Measurements from ENCODE around the gene RNF166. TPM values are rescaled to one million over a fixed set of nuclear protein-coding genes. Genes with fewer than 3 reads are reported as not detected.

Gene RNF166
- total and polyA plus RNA-seq, 2 donors = 10.0 to 19.6 TPM

DNA sequence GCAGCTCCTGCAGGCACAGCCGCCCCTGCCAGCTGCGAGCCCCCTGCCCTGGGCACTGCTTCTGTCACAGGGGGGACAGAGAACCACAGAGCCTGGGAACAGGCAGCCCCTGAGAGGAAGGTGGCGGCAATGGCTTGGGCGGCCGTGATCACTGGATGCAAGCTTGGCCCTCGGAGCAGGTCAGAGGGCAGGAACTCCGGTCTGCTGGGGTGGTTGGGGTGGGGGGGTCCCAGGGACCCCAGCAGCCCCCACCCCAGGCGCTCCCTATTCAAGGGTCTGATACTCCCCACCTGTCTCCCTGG lies 53.5 kb downstream of the RNF166 start:
- no peak overlapping the region for H3K4me3 ChIP-seq (ENCODE audit: low read depth, low read length)
- DNase-seq (ENCODE audit: extremely low spot score) = no peak
- H3K36me3 ChIP-seq (ENCODE audit: insufficient read depth) = no peaks in the 10 kb centered on the region
- H3K27ac ChIP-seq (ENCODE audit: low read depth) = no peak overlapping the region
- no peaks in the 10 kb centered on the region for H3K4me1 ChIP-seq (ENCODE audit: insufficient read depth)
- 92% methylated on average over 8 of the region's 8 CpGs for WGBS

DNA sequence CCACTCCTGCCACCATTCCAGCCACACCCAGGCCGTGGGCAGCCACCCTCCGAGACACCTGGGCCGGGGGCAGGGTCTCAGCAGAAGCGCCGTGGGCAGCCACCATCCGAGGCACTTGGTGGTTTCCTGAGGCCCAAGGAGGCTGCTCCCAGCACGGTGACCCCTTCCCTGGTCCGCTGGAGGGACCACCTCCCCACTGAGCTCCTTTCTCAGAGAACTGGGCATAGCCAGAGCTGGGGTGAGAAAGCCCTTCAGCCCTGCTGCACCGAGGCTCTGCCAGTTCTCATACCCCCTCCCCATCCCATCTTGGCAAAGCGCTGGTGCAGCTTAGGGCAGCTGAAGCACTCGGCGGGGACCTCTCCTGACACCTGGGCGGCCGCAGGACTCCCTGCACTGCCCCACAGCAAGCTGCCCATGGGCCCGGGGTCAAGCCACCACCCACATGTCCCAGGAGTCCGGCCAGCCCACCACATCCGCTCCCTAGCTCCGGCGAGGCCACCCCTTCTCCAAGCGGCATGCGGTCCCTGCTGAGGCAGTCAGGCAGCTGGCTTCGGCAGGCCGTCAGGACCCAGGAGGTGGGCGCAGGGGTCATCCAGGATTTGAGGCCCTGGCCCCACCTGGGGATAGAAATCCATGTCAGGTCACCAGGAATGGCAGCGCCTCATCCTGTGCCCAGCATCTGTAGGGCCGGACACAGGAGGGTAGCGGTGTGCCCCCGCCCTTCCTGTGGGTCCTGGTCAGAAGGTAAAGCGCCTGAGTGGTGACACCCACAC lies 54.0 kb downstream of the RNF166 start:
- H3K4me3 ChIP-seq (ENCODE audit: low read depth, low read length) = no peak overlapping the region
- no peak for DNase-seq (ENCODE audit: extremely low spot score)
- no peak overlapping the region for H3K27ac ChIP-seq (ENCODE audit: low read depth)
- H3K4me1 ChIP-seq (ENCODE audit: insufficient read depth) = no peaks in the 10 kb centered on the region
- no peaks in the 10 kb centered on the region for H3K36me3 ChIP-seq (ENCODE audit: insufficient read depth)
- 90% methylated on average over 29 of the region's 29 CpGs for WGBS

DNA sequence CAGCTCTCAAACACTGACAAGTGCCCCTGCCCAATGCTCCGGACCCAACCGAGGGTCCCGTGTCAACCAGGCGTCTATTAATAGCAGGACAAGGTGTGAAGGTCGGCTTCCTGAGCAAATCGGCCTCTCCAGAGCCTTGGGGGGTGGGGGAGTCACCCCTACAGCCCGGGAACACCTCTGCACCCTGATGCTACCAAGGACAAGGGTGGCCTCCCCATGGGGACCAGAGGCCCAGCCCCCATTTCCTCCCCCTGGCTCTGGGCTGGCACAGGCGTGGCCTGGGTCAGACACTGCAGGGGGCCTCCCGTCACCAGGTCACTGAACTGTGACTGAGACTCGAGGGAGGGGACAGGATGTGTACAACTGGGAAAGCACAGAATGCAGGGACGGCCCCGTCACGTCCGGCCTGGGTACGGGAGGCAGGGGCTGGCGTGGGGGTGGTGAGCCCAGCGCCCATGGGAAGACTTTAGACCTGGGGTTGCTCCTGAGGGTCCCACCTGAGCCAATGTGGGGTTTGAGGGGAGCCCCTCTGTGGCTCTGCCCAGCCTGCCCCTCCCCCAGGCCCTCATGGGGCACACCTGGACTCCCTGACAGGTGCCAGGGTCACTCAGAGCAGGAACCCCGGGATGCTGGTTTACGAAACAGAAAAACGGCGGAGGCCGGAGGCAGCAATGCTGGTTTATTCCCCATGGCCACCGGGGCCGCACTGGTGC lies 54.8 kb downstream of the RNF166 start:
- no peaks in the 10 kb centered on the region for H3K4me1 ChIP-seq (ENCODE audit: insufficient read depth)
- 50% methylated on average over 24 of the region's 24 CpGs for whole genome bisulfite sequencing
- peak overlapping the region; percentile 69 for H3K4me3 ChIP-seq (ENCODE audit: low read depth, low read length)
- no peak for DNase-seq (ENCODE audit: extremely low spot score)
- H3K36me3 ChIP-seq (ENCODE audit: insufficient read depth) = no peaks in the 10 kb centered on the region
- H3K27ac ChIP-seq (ENCODE audit: low read depth) = peak overlapping the region; percentile 74

DNA sequence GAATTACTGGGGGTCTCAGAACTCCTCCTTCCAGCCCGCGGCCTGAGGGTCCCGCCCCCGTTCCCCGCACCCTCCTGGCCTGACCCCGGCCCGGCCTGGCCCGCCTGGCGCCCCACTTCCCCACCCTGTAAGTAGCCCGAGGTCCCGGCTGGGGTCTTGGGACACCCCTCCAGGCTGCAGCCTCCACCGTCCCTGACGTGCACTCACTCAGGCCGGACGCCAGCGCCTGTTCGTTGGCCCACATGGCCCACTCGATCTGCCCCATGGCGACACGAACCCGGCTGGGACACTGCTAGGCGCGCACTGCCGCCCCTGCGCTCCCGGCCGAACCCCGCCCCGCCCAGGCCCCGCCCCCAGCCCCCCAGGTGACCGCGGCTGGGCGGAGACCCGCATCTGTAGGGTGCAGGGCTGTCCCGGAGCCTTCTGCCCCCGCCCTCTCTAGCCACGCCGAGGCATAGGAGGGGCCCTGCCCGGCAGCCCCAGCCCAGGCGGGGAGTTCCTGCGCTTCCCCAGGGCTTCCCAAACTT lies 55.4 kb downstream of the RNF166 start, which contains the start of gene CYBA:
CYBA (minus strand) TSS at position 305 of the 527 bp plus-strand sequence; CDS start at position 265, 40 bp downstream.
- no peaks in the 10 kb centered on the region for H3K36me3 ChIP-seq (ENCODE audit: insufficient read depth)
- H3K4me1 ChIP-seq (ENCODE audit: insufficient read depth) = no peaks in the 10 kb centered on the region
- peak within 1 kb of the TSS; percentile 74 for H3K27ac ChIP-seq (ENCODE audit: low read depth)
- DNase-seq (ENCODE audit: extremely low spot score) = no peak
- peak within 1 kb of the TSS; percentile 69 for H3K4me3 ChIP-seq (ENCODE audit: low read depth, low read length)
- 2% methylated on average over 41 of the region's 41 CpGs for WGBS

DNA sequence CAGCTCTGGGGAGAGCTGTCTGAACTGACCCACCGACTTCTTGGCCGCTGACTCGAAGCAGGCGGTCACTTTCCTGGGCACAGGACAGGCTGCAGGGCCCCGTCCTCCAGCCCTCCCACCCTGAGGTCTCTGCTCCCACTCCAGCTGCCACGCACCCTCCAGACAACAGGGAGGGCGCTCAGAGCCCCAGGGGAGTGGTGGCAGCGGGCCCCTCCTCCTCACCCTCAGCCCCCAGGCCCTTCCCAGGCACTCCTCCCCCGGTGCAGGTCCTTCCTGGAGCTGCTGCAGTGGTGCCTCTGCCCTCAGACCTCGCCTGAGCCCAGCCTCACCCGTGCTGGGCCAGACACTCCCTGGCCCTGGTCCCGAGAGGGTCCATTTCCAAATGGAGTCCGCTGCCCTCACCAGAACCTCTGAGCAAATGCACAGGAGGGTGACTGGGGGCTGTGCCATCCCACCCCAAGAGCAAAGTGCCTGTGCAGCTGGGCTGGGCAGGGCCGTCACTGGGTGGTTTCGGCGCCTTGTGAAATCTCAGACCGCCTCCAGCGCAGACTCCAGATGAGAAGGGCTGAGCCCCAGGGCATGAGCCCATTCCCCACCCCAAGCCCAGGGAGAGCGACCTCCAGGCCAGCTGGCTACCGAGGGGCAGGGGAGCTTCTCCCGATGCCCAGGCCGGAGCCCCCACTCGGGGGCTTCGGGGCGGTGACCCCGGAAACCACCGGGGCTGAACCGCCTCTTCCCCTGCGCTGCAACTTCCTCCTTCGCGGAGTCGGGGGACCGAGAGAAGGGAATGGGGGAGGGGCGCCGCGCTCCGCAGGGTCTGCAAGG lies 56.1 kb downstream of the RNF166 start:
- no peak for DNase-seq (ENCODE audit: extremely low spot score)
- no peaks in the 10 kb centered on the region for H3K4me1 ChIP-seq (ENCODE audit: insufficient read depth)
- H3K4me3 ChIP-seq (ENCODE audit: low read depth, low read length) = peak overlapping the region; percentile 69
- H3K36me3 ChIP-seq (ENCODE audit: insufficient read depth) = no peaks in the 10 kb centered on the region
- H3K27ac ChIP-seq (ENCODE audit: low read depth) = no peak overlapping the region
- 19% methylated on average over 37 of the region's 37 CpGs for WGBS

DNA sequence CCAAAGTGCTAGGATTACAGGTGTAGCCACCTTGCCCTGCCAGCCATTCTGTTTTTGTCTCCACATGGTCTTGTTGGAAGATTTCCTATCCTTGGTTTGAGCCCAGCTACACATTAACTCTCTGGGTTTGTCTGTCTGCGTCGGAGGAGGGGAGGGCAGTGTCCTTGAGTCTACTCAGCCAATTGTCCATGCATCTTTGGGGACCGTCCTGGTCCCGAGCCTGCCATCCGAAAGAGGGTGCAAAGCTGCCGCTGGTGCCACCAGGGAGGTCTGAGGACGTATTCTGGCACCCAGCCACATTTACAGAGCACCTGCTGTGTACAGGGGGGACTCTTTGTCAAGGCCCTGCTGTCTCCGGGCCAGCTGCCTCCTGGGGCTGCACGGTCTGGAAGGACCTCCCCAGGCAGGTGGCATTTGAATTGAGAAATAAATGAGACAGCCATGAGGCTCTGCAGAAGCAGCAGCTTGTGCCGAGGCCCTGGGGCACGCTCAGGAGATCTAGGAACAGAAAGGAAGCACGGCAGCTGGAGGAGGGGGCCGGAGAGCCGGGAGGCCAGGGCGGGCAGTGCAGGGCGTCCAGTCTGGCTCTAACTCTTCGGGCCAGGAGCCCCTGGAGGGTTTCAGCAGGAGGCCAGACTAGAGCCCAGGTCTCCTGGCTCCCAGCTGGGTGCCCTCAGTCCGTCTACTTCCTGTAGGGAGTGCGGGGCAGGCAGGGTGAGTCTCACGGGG lies 56.8 kb downstream of the RNF166 start:
- Histone ChIP-seq H3K36me3 (ENCODE audit: insufficient read depth) (no peaks in the 10 kb centered on the region), H3K4me3 (ENCODE audit: low read depth, low read length) (no peak overlapping the region), H3K27ac (ENCODE audit: low read depth) (no peak overlapping the region), H3K4me1 (ENCODE audit: insufficient read depth) (no peaks in the 10 kb centered on the region)
- 83% methylated on average over 20 of the region's 20 CpGs for WGBS
- DNase-seq (ENCODE audit: extremely low spot score) = no peak

DNA sequence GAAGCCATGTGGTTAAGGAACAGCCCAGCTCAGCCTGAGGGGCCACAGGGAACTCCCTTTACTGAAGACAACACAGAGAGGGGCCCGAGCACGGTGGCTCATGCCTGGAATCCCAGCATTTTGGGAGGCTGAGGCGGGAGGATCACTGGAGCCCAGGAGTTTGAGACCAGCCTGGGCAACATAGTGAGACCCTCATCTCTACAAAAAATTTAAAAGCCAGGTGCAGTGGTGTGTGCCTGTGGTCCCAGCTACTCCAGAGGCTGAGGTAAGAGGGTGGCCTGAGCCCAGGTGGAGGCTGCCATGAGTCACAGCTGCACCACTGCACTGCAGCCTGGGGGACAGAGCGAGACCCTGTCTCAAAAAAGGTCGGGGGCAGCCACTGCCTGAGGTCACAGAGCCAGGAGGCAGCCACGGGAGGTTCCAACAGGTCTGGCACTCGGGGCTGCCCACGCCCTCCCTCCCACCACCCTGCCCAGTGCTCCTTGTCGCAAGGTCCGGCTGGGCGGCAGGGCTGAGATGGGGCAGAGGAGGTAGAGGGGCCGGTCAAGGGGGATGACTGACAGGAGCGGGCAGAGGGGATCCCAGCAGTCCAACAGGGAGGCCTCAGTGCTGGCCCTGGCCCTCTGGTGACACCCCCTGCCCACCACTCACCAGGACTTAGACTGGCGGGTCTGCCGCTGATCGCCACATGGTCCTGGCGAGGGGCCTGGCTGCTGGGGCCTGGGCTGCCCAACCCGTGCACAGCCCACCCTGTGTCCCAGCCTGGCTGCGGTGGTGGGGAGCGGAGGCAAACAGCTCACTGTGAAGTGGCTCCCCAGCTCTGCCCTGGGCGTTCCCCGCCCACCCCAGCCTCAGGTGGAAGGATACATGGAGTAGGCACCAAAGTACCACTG lies 58.8 kb downstream of the RNF166 start:
- Histone ChIP-seq H3K4me1 (ENCODE audit: insufficient read depth) (no peaks in the 10 kb centered on the region), H3K36me3 (ENCODE audit: insufficient read depth) (no peaks in the 10 kb centered on the region), H3K4me3 (ENCODE audit: low read depth, low read length) (no peak overlapping the region), H3K27ac (ENCODE audit: low read depth) (no peak overlapping the region)
- 92% methylated on average over 22 of the region's 22 CpGs for WGBS
- DNase-seq (ENCODE audit: extremely low spot score) = no peak

Other genes with a start within 250 kb of the RNF166 start
- gene ZC3H18, start 136.0 kb downstream of the RNF166 start, total RNA-seq = 13.9 TPM
- gene ZC3H18, start 136.0 kb downstream of the RNF166 start, polyA plus RNA-seq = 29.5 TPM
- gene IL17C, start 67.8 kb downstream of the RNF166 start, total RNA-seq = not detected
- 0.13 TPM for gene IL17C, start 67.8 kb downstream of the RNF166 start, polyA plus RNA-seq
- 90.4 TPM for gene CYBA, start 55.4 kb downstream of the RNF166 start, total RNA-seq
- gene CYBA, start 55.4 kb downstream of the RNF166 start, polyA plus RNA-seq = 145 TPM
- gene MVD, start 43.3 kb downstream of the RNF166 start, total RNA-seq = 14.8 TPM
- gene MVD, start 43.3 kb downstream of the RNF166 start, polyA plus RNA-seq = 35.7 TPM
- not detected for gene SNAI3, start 19.9 kb downstream of the RNF166 start, total RNA-seq
- 0.82 TPM for gene SNAI3, start 19.9 kb downstream of the RNF166 start, polyA plus RNA-seq
- 6.8 TPM for gene CTU2, start 95 bp upstream of the RNF166 start, total RNA-seq
- gene CTU2, start 95 bp upstream of the RNF166 start, polyA plus RNA-seq = 15.4 TPM
- gene PIEZO1, start 78.8 kb upstream of the RNF166 start, total RNA-seq = 62.0 TPM
- 205 TPM for gene PIEZO1, start 78.8 kb upstream of the RNF166 start, polyA plus RNA-seq
- 4.0 TPM for gene CDT1, start 97.4 kb upstream of the RNF166 start, total RNA-seq
- gene CDT1, start 97.4 kb upstream of the RNF166 start, polyA plus RNA-seq = 1.5 TPM
- 28.8 TPM for gene APRT, start 105.5 kb upstream of the RNF166 start, total RNA-seq
- gene APRT, start 105.5 kb upstream of the RNF166 start, polyA plus RNA-seq = 167 TPM
- gene GALNS, start 150.5 kb upstream of the RNF166 start, total RNA-seq = 14.6 TPM
- 23.0 TPM for gene GALNS, start 150.5 kb upstream of the RNF166 start, polyA plus RNA-seq
- 18.7 TPM for gene TRAPPC2L, start 150.7 kb upstream of the RNF166 start, total RNA-seq
- gene TRAPPC2L, start 150.7 kb upstream of the RNF166 start, polyA plus RNA-seq = 43.3 TPM
- not detected for gene PABPN1L, start 160.3 kb upstream of the RNF166 start, total RNA-seq
- gene PABPN1L, start 160.3 kb upstream of the RNF166 start, polyA plus RNA-seq = not detected